Glomerular visceral epithelial cell (primary cell): ENCODE measurements around the gene RGL2.
"Not testable (repeated sequence)": the region's sequence is repeated elsewhere in the genome, so short reads cannot be mapped to it uniquely, and the experiment has no call there.

Experiments used
- DNase-seq: peaks from one replicate; pipeline ENCODE4 v3.0.0-alpha.2; 2016; ENCODE audit errors: extremely low spot score

RGL2 gene

GRCh38 chr6:33273924-33274902, 24.5 kb downstream of the RGL2 start:
- DNase-seq: no peak

GRCh38 chr6:33273129-33273923, 25.4 kb downstream of the RGL2 start:
- DNase-seq: no peak

- DNase-seq: no peak
Observed at GRCh38 chr6:33272275-33273128, 26.2 kb downstream of the RGL2 start.

GRCh38 chr6:33271468-33272274, 27.1 kb downstream of the RGL2 start, which contains the start of the genes RPS18 and VPS52:
Gene RPS18 (plus strand): TSS chr6:33272075. CDS start chr6:33272120, 45 bp downstream.
Gene VPS52 (minus strand): TSS chr6:33271876. CDS start chr6:33271675, 201 bp downstream.
- DNase-seq: peak; percentile 99

GRCh38 chr6:33271117-33271467, 27.6 kb downstream of the RGL2 start:
- no peak for DNase-seq

GRCh38 chr6:33264015-33264414, 34.7 kb downstream of the RGL2 start:
- no peak for DNase-seq

- not testable (repeated sequence) for DNase-seq
Observed at GRCh38 chr6:33262490-33262889, 36.3 kb downstream of the RGL2 start.

- DNase-seq: no peak
Observed at GRCh38 chr6:33259032-33259431, 39.7 kb downstream of the RGL2 start.

GRCh38 chr6:33254591-33254990, 44.2 kb downstream of the RGL2 start:
- no peak for DNase-seq

GRCh38 chr6:33252759-33253158, 46.0 kb downstream of the RGL2 start:
- DNase-seq: no peak

- no peak for DNase-seq
Observed at GRCh38 chr6:33251395-33252012, 47.2 kb downstream of the RGL2 start.

- DNase-seq: no peak
Observed at GRCh38 chr6:33250731-33251130, 48.0 kb downstream of the RGL2 start.

GRCh38 chr6:33249732-33250630, 48.8 kb downstream of the RGL2 start:
- DNase-seq: peak; percentile 56

GRCh38 chr6:33248932-33249731, 49.6 kb downstream of the RGL2 start:
- peak; percentile 99 for DNase-seq

- DNase-seq: no peak
Observed at GRCh38 chr6:33248643-33248931, 50.2 kb downstream of the RGL2 start.

- peak; percentile 86 for DNase-seq
Observed at GRCh38 chr6:33247977-33248642, 50.6 kb downstream of the RGL2 start.

- no peak for DNase-seq
Observed at GRCh38 chr6:33243476-33243875, 55.3 kb downstream of the RGL2 start.

- DNase-seq: no peak
Observed at GRCh38 chr6:33241968-33242367, 56.8 kb downstream of the RGL2 start.
